Neural cell (in vitro differentiated cells): ENCODE measurements around the gene GAS2L3. TPM values are rescaled to one million over a fixed set of nuclear protein-coding genes. Genes with fewer than 3 reads are reported as not detected.
"Not testable (repeated sequence)": the region's sequence is repeated elsewhere in the genome, so short reads cannot be mapped to it uniquely, and the experiment has no call there.

Source experiments
- H2AFZ ChIP-seq: fragments of 200-600, 300-800 bp; sonication (generic), shearing (Covaris generic); 2 replicates; pipeline ENCODE4 v1.6.0; 2014; ENCODE audit warnings: low read depth, mild to moderate bottlenecking, antibody characterized with exemption, low read length, moderate library complexity
- H3F3A ChIP-seq: fragments of 200-600 bp; shearing (Covaris generic); 2 replicates; pipeline ENCODE4 v1.6.1; 2016; ENCODE audit warnings: mild to moderate bottlenecking, moderate library complexity, mixed read lengths, antibody characterized with exemption, low read length; ENCODE audit not compliant: insufficient read depth, poor library complexity, severe bottlenecking
- H3K27ac ChIP-seq: fragments of 200-600, 300-800 bp; sonication (generic), shearing (Covaris generic); 2 replicates; pipeline ENCODE4 v1.5.1; 2014; ENCODE audit warnings: mild to moderate bottlenecking, low read length, moderate library complexity
- H3K27me3 ChIP-seq: fragments of 300-800, 200-600 bp; sonication (generic), shearing (Covaris generic); 2 replicates; pipeline ENCODE4 v1.6.0; 2014; ENCODE audit warnings: mild to moderate bottlenecking, low read depth, low read length, moderate library complexity; ENCODE audit not compliant: insufficient read depth
- H3K36me3 ChIP-seq: fragments of 300-800, 200-600 bp; sonication (generic), shearing (Covaris generic); 2 replicates; pipeline ENCODE4 v1.5.1; 2014; ENCODE audit warnings: mild to moderate bottlenecking, antibody characterized with exemption, low read length, moderate library complexity; ENCODE audit not compliant: insufficient read depth
- H3K4me2 ChIP-seq: fragments of 300-800, 200-600 bp; sonication (generic), shearing (Covaris generic); 2 replicates; pipeline ENCODE4 v1.6.0; 2014; ENCODE audit warnings: mild to moderate bottlenecking, low read length
- H3K4me3 ChIP-seq: fragments of 300-800, 200-600 bp; sonication (generic), shearing (Covaris generic); 2 replicates; pipeline ENCODE4 v1.5.1; 2014; ENCODE audit warnings: mild to moderate bottlenecking, low read length, moderate library complexity
- H3K79me2 ChIP-seq: fragments of 200-600 bp; shearing (Covaris generic); replicated peaks from 2 replicates; pipeline ENCODE4 v1.6.0; 2014; ENCODE audit warnings: mild to moderate bottlenecking, low read length, moderate library complexity; ENCODE audit not compliant: insufficient read depth
- H3K9ac ChIP-seq: fragments of 300-800, 200-600 bp; sonication (generic), shearing (Covaris generic); 2 replicates; pipeline ENCODE4 v1.6.1; 2016; ENCODE audit warnings: mild to moderate bottlenecking, low read length, mixed read lengths
- H3K9me2 ChIP-seq: fragments of 200-600 bp; shearing (Covaris generic); 2 replicates; pipeline ENCODE4 v1.6.1; 2016; ENCODE audit warnings: mild to moderate bottlenecking, low read length, mixed read lengths; ENCODE audit not compliant: insufficient read depth
- H3K9me3 ChIP-seq: fragments of 200-600, 300-800 bp; sonication (generic), shearing (Covaris generic); 2 replicates; pipeline ENCODE4 v1.6.1; 2016; ENCODE audit warnings: mild to moderate bottlenecking, mixed run types, low read length, moderate library complexity, mixed read lengths
- H4K20me1 ChIP-seq: fragments of 200-600 bp; shearing (Covaris generic); 2 replicates; pipeline ENCODE4 v1.6.1; 2016; ENCODE audit warnings: mild to moderate bottlenecking, mixed run types; ENCODE audit not compliant: insufficient read depth
- CTCF ChIP-seq: fragments of 450-650 bp; IDR thresholded peaks from 2 replicates; pipeline ENCODE4 v1.5.1; 2014; ENCODE audit warnings: antibody characterized with exemption, mild to moderate bottlenecking, moderate library complexity; ENCODE audit not compliant: poor library complexity, severe bottlenecking
- EP300 ChIP-seq: fragments of 450-650 bp; conservative IDR thresholded peaks from 2 replicates; pipeline ENCODE4 v1.6.1; 2014; ENCODE audit warnings: antibody characterized with exemption, mild to moderate bottlenecking, moderate library complexity; ENCODE audit not compliant: poor library complexity, severe bottlenecking
- EZH2 ChIP-seq: fragments of 200-600, 300-800 bp; shearing (Covaris generic), sonication (generic); IDR thresholded peaks from 2 replicates; pipeline ENCODE4 v1.6.1; 2014; ENCODE audit warnings: antibody characterized with exemption, low read length, borderline replicate concordance, mild to moderate bottlenecking; ENCODE audit not compliant: insufficient read depth, poor library complexity, severe bottlenecking
- MXI1 ChIP-seq: fragments of 450-650 bp; conservative IDR thresholded peaks from 2 replicates; pipeline ENCODE4 v1.6.1; 2014; ENCODE audit warnings: antibody characterized with exemption, mild to moderate bottlenecking; ENCODE audit not compliant: poor library complexity, severe bottlenecking
- POLR2AphosphoS5 ChIP-seq: IDR thresholded peaks from 2 replicates; pipeline ENCODE4 v1.6.1; 2012
- RAD21 ChIP-seq: fragments of 450-650 bp; conservative IDR thresholded peaks from 2 replicates; pipeline ENCODE4 v1.6.1; 2014; ENCODE audit warnings: antibody characterized with exemption, mild to moderate bottlenecking, moderate library complexity
- REST ChIP-seq: IDR thresholded peaks from 2 replicates; pipeline ENCODE4 v1.6.1; 2012; ENCODE audit warnings: borderline replicate concordance
- SMC3 ChIP-seq: fragments of 450-650 bp; conservative IDR thresholded peaks from 2 replicates; pipeline ENCODE4 v1.6.1; 2014; ENCODE audit warnings: antibody characterized with exemption, mild to moderate bottlenecking, moderate library complexity; ENCODE audit not compliant: poor library complexity
- TAF1 ChIP-seq: IDR thresholded peaks from 2 replicates; pipeline ENCODE4 v1.6.1; 2012; ENCODE audit warnings: low read depth
- polyA plus RNA-seq: library from polyadenylated mRNA; depleted of rRNA; stranded (reverse); fragments of >200 nt; gene quantifications from 2 replicates; pipeline ENCODE4 v1.2.3, GENCODE V29; 2014

Gene GAS2L3
- polyA plus RNA-seq, 1 donor from 2014 or later: 0.67 TPM

- Histone ChIP-seq H3K4me2 (no peak overlapping the region), H3K9ac (no peak overlapping the region), H3K9me2 (no peaks in the 10 kb centered on the region), H4K20me1 (no peaks in the 10 kb centered on the region), H3K36me3 (no peaks in the 10 kb centered on the region), H3K9me3 (no peaks in the 10 kb centered on the region), H2AFZ (no peak overlapping the region), H3K27ac (no peak overlapping the region), H3K79me2 (no peaks in the 10 kb centered on the region), H3F3A (no peaks in the 10 kb centered on the region), H3K4me3 (no peak overlapping the region), H3K27me3 (no peaks in the 10 kb centered on the region)
- TF ChIP-seq EZH2: no peak
- TF ChIP-seq MXI1: no peak
- TF ChIP-seq EP300: no peak
- TF ChIP-seq SMC3: no peak
- TF ChIP-seq RAD21: no peak
- no peak for TF ChIP-seq CTCF
- TF ChIP-seq REST: no peak
- no peak for TF ChIP-seq POLR2AphosphoS5
- no peak for TF ChIP-seq TAF1
Observed at GRCh38 chr12:100601626-100602025, 28.1 kb downstream of the GAS2L3 start.

GRCh38 chr12:100602997-100603396 is 29.5 kb downstream of the GAS2L3 start:
- not testable (repeated sequence) for H3K9me3 ChIP-seq, H3K79me2 ChIP-seq, H3K27ac ChIP-seq, H3K9ac ChIP-seq, H3K9me2 ChIP-seq, H2AFZ ChIP-seq, H3F3A ChIP-seq, H3K36me3 ChIP-seq, H3K27me3 ChIP-seq, H3K4me3 ChIP-seq, H3K4me2 ChIP-seq, H4K20me1 ChIP-seq

GRCh38 chr12:100608776-100609175 is 35.3 kb downstream of the GAS2L3 start:
- Histone ChIP-seq H2AFZ (no peak overlapping the region), H3K9ac (no peak overlapping the region)
- no peak for TF ChIP-seq TAF1
- TF ChIP-seq EZH2: no peak
- TF ChIP-seq CTCF: no peak
- no peak for TF ChIP-seq MXI1

More at GRCh38 chr12:100608776-100609175, 35.3 kb downstream of the GAS2L3 start:
- H4K20me1 ChIP-seq: no peaks in the 10 kb centered on the region
- no peaks in the 10 kb centered on the region for H3F3A ChIP-seq
- no peaks in the 10 kb centered on the region for H3K27me3 ChIP-seq
- no peak overlapping the region for H3K4me3 ChIP-seq
- H3K27ac ChIP-seq: no peak overlapping the region
- no peaks in the 10 kb centered on the region for H3K9me2 ChIP-seq
- no peak overlapping the region for H3K4me2 ChIP-seq
- H3K79me2 ChIP-seq: no peaks in the 10 kb centered on the region
- no peaks in the 10 kb centered on the region for H3K9me3 ChIP-seq
- H3K36me3 ChIP-seq: no peaks in the 10 kb centered on the region
